Activated CD8-positive, alpha-beta memory T cell treated with anti-CD3 and anti-CD28 coated beads, Interleukin-2, amount 50 U/mL, for 1 hour (primary cell): ENCODE measurements around the gene MAP1LC3B.

ENCODE experiments used
- DNase-seq: peaks from one replicate; pipeline ENCODE4 v3.0.0-alpha.2; 2020; ENCODE audit errors: extremely low read depth

The MAP1LC3B gene

DNA sequence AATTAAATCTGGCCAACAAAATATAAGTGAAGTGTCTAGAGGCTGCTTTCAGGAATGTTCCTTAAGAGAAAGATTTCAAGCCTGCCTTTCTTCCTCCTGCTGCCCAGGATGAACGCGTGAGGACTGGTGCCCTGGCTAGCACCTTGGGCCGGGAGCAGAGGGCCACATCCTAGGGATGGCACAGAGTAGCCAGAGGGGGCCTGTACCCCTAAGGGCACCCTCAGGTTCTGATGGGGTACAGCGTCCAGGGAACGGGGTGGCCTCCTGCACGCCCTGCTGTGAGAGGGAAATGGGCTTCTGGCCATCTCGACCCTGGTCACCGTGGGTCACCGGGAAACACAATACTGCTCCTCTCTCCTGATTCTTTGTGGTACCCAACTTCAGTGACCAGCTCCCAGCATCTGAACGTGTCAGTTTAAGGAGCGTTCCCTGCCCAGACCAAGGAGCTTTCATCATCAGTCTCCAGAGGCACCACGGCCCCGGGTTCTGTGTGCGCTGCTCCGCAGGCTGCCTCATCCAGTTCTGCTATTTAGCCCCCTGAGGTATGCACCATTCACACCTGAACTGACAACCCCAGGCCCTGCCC is 40.3 kb downstream of the MAP1LC3B start:
- DNase-seq = no peak

DNA sequence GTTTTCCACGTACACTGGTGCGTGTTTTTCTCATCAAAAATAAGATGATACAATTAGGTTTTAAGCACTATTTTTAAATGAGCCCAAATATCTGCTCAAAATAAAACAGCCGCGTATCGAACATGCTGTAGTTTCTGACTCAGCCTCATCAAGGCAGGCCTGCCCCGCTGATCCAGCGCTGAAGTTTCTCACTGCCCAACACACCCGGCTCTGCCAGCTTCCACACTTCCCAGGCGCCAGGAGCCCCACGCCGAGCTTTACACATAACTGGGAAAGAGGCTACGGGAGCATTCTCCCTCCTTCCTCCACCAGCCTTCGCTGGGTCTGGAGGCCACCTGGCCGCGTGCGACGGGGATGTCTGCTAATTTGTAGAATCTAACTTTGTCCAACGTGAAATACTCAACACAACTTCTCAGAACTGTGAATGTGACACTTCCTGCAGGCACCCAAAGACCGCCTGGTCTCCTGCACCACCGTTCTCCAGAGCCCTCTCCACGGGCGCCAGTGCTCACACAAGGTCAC is 42.1 kb downstream of the MAP1LC3B start:
- DNase-seq = no peak

DNA sequence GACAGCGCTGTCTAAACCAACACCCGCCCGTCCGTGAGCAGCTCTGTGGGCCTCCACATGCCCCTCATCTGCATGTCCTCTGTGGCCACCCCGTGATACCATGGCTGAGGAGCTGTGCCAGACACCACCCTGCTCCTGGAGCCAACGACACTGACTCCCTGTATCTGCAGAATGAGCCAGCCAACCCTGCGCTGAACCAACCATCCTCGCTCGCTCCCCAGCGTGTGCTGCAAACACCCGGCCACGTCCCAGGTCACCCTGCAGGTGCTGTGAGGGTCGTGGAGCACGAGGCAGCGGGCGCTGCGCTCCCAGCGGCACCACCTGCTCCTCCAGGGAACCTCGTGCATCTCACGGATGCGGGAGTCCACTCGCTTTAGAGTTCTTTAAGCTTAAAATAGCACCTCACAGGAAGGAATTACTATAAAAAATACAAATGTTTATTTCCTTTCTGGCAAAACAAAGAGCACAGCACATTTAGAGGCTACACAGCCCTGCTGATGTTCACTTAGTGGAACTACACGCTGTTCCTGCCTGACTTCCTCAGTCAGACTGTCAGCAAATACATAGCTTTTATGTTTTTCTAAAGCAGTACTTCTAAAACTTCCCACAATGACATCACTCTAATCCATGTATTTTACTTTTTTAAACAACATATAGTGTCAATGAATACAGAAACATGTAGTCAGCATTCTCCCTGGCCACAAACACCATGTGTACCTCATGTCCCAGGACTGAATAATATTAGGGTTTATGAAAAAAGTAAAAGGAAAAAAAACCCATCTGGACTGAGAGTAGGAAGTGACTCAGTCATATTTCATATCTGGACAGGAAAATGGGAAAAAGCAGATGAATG is 43.5 kb downstream of the MAP1LC3B start:
- no peak for DNase-seq

DNA sequence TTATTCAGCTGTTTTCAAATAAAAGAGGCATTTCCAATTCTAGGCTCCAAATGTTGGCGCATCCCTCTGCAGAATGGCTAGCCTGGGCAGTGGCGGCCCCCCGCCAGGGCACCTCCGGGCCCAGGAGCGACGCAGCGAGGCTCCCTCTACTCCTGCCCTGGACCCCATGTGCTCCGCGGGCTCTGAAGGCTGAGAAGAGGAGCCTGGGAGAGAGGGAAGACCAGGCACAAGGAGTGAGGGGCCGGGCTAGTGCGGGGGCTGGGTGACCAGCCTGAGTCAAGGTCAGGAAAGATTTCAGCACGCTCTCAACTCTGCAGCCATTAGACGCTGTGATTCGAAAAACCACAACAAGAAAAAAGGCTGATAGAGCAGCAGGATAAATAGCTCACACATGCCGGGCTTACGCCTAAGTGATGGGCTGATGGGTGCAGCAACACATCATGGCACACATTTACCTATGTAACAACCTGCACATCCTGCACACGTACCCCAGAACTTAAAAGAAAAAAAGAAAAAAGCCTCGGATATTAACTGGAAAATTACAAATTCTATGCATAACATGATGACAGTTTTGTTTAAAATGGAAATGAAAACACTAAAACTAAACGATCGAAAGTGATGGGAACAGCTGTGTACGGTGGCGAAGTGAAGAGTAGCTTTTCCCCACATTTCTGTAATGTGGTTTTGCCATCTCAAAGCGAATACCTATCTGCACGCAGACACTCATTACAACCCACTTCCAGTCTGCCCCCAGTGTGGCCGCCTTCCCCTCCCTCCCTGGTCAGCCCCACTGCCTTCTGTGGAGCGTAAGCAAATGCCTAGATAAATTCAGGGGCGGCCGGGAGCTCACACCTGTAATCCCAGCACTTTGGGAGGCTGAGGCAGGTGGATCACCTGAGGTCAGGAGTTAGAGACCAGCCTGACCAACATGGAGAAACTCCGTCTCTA is 44.4 kb downstream of the MAP1LC3B start:
- no peak for DNase-seq

DNA sequence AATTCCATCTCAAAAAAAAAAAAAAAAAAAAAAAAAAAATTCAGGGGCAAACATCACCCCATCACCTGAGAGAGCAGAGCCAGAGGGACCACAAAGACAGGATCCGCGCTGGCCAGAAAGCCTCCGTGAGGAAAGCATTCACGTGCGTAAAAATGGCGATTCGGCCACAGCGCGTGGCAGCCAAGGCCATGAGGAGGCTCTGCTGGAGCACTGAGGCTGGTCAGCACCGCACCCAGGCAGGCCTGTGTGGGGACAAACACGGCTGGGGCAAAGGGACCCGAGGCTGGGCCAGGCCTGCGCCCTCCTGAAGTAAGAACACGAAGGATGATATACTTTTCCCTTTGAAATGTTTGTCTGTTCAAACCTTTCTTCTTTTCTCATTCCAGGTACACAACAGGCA is 45.2 kb downstream of the MAP1LC3B start:
- DNase-seq = no peak

DNA sequence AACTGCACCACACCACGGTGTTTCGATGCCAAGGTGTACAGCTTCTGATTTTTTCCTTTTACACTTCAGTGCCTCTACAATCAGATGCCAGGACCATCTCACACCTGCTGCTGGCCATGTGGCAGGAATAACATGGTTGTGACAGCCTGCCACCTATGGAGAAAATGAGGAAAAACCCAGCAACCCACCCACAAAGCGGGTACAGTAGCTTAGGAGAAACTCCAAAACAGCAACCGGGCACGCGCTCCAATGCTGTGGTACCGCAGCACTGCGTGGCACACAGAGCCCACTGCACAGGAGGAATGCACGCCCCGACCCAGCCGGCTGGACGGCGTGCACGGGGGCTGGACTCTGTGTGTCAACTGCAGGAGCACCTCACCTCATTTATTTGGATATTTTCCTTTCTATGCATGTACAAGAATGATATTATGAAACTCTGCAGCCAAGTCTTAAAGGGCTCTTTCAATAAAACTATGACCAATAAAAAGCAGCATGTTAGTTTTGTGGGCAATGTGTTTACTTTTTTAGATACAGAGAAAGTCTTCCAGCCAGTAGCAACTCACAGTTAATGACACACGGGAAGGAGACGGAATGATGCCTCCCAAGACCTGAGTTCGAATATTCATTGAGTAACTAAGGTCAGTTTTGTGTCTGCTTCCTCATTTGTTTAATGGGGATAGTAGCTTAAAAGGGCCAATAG is 45.9 kb downstream of the MAP1LC3B start:
- DNase-seq = no peak

DNA sequence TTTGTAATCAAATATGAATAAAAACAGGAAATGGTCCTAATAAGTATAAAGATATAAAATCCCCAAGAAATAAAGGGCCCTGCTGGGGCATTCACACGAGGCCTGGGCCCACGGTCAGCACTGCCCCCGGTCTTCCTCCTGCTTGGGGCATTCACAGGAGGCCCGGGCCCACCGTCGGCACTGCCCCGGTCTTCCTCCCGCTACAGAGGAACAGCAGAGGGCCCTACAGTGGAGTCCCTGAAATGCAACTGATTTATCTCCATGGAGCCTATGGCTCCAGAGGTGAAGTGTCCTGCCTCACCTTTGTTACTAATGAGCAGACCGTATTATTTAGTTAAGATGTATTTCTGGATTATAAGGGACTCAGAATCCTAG is 46.5 kb downstream of the MAP1LC3B start:
- no peak for DNase-seq

DNA sequence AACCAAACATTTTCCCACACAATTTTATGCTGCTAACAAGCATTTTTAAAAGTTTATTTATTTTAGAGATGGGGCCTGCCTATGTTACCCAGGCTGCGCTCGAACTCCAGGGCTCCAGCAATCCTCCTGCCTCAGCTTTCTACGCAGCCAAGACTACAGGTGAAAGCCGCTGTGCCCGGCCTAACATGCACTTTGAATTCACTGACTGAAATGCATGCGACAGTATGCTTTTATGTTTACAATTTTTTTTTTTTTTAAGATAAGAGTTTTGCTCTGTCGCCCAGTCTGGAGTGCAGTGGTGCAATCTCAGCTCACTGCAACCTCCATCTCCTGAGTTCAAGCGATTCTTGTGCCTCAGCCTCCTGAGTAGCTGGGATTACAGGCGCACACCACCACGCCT is 47.8 kb downstream of the MAP1LC3B start:
- DNase-seq = no peak

DNA sequence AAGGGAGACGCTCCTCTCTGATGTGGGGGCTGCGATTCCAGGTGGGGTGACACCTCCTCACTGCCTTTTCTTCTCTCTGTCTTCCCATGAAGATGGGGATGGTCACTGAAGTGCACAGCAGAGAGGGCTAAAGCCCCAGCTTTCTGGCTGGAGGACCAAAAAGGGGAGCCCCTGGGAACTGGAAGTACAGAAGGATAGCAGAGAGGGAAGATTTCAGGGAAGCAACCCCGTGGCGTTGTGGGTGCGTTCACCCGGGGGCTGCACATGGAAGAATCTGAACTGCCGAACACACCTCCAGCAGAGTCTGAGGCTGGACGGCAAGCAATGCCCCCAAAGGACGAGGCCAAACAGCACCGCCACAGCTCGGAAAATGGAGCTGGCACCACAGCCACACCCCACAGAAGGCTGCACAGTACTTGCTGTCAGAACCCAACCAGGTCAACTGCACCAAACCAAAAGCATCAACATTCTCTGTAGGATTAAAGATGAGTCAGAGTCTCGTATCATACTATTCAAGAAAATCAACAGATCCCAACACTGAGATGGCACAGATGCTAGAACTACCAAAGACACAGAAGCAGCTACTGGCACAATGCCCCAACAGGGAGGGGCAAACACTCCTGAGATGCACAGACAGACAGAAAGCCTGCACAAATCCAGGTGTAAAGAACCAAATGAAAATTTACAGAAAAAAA is 49.9 kb downstream of the MAP1LC3B start:
- DNase-seq = no peak

DNA sequence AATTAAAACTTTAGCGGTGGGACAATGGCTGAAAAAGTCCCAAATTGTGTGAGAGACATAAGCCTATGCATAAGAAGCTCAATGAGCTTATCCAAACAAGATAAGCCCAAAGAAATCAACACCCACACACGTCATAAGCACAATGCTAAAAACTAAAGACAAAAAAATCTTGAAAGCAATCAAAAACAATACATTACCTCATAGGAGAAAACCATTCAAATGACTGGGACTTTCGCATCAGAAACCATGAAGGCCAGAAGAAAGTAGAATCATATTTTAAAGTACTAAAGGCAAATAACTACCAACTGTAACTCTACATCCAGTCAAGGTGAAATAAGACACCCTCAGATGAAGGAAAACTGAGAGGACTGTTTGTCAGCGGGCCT is 50.4 kb downstream of the MAP1LC3B start:
- DNase-seq = no peak

DNA sequence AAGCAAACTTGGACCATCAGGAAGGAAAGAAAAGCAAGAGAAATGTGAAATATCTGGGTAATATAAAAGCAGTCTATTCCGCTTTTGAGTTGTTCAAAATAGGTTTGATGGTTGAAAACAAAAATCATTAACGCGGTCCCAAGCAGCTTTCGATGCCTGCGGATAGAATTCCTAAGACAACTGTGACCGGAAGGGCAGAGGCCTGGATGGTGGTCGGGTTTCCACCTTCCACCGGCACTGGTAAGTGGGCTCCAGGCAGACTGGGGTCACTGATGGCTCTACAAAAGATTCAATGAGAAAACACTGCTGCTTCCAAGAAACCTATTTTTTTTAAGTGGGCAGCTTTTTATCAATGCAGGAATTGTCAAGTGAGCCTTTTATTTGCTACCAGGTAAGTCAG is 50.9 kb downstream of the MAP1LC3B start:
- no peak for DNase-seq

DNA sequence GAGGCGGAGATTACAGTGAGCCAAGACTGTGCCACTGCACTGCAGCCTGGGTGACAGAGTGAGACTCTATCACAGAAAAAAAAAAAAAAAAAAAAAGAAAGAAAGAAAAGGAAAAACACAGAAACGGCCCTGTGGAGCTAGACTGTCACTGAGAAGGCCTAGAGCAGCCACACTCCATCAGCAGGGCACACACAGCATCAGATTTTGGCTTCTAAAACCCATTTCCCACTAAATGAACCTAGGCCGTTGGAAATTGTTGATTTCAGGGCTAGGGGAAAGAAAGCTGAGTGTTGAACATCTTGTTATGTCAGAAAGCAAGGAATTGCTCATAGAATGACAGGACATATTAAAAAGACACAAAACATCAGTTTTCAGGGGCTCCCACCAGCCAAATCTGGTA is 51.8 kb downstream of the MAP1LC3B start:
- DNase-seq = no peak

DNA sequence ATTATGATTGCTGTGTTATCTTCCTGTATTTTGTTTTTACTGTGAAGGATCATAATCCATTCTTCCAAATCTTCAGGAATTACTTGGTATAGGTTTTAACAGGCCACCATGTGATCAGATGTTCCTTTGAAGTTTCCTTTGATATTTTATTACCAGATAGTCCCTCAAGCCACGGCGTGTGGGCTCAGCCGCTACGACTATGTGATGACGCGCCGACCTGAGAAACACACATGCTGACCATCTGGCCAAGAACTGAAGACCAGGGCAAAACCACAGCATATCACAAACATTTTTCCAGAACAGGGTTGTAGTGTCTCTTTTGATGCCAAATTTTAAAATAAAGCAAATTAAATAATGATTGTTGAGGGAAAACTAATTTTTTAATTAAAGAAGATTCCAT is 53.4 kb downstream of the MAP1LC3B start:
- no peak for DNase-seq

DNA sequence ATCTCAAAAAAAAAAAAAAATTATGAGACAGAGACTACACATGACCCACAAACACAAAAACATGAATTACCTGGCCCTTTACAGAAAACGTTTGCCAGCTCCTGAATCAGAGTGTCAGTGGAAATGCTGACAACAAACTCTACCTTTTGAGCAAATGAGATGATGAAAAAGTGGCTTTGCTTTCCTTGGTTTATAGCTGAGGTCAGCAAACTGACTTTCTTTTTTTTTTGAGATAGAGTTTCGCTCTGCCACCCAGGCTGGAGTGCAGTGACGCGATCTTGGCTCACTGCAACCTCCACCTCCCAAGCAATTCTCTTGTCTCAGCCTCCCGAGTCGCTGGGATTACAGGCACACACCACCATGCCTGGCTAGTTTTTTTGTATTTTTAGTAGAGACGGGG is 54.3 kb downstream of the MAP1LC3B start:
- DNase-seq = no peak

DNA sequence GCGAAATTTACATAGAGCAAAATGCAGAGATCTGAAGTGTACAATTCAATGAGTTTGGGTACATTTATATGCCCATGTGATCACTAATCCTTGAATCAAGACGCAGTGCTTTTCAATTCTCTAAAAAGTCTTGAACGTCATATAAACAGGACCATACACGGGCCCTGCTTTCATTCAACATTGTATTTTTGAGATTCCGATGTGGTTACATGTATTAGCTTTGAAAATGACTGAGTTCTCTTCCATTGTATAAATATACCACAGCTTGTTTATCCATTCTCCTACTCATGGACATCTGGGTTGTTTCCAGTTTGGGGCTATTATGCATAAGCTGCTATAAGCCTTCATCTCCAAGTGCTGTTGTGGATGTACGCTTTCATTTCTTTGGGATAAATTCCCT is 55.2 kb downstream of the MAP1LC3B start:
- no peak for DNase-seq

DNA sequence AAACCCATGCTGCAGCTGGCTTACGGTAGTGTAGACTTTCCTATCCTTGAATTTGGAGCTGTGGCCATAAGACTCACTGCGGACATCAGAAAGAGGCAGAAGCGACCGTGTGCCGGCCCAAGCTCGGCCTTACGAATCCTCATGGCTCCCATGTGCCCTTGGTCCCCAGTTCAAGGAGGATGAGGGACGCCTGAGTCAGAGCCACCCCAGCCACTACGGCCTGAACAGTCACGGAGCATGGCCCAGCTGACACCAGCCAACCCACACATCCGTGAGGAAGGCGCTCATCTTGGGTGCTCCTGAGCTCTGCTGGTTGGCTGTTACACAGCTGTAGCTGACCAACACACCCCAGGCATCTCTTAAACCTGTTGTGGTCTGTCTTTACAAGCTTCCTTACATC is 56.7 kb downstream of the MAP1LC3B start:
- no peak for DNase-seq

DNA sequence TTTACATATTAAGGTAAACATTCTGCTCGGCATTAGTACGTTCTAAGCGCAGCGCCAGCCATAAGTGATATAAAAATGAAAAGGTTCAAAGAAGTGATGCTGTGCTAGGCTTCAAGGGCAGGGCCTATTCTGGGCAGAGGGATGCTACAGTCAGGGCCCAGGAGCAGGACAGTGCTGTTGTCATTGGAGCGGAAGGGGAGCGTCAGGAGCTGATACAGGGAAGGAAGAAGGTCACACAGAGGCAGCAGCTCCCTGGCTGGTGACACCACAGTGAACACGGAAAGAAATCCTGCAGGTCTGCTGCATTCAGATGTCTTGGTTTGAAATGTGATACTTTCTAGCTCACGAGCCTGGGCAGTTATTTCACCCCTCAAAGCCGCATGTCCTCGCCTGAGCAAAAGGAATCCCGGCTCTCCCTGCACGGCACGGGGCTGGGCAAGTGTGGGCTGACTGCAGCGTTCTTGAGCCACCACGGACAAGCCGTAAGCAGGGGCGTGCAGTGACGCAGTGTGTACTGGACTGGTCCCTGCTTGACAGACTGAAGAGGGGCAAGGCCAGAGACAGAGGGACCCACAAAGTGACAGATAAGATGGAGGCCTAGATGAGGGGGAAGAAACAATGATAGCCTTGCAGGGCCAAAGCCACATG is 59.6 kb downstream of the MAP1LC3B start:
- no peak for DNase-seq

DNA sequence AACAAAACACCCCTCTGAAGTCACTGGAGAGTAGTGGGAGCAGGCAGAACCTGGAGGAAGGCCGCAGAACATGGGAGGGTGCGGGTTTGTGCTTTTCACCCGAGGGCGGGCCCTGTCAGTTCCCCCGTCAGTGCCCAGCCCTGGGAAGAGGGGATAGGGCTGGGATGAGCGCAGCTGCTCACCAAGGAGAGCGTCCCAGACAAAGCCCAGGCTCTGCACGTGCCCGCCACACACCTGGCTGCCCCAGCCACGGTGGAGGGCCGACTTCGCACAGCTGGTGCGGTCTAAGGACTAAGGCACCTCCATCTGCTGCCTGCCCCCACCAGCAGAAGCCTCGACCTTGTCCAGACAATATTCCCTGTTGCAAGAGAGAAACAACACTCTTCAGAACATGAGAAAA is 61.2 kb downstream of the MAP1LC3B start:
- DNase-seq = no peak
